ENCODE results near the gene DNMT3A.

Gene DNMT3A

GRCh38 chr2:25373269-25373981 is 31.7 kb upstream of the DNMT3A start:
- DNase-seq (ENCODE audit: low read depth in 2 of 2, low spot score in 1 of 2), result no peak

DNA sequence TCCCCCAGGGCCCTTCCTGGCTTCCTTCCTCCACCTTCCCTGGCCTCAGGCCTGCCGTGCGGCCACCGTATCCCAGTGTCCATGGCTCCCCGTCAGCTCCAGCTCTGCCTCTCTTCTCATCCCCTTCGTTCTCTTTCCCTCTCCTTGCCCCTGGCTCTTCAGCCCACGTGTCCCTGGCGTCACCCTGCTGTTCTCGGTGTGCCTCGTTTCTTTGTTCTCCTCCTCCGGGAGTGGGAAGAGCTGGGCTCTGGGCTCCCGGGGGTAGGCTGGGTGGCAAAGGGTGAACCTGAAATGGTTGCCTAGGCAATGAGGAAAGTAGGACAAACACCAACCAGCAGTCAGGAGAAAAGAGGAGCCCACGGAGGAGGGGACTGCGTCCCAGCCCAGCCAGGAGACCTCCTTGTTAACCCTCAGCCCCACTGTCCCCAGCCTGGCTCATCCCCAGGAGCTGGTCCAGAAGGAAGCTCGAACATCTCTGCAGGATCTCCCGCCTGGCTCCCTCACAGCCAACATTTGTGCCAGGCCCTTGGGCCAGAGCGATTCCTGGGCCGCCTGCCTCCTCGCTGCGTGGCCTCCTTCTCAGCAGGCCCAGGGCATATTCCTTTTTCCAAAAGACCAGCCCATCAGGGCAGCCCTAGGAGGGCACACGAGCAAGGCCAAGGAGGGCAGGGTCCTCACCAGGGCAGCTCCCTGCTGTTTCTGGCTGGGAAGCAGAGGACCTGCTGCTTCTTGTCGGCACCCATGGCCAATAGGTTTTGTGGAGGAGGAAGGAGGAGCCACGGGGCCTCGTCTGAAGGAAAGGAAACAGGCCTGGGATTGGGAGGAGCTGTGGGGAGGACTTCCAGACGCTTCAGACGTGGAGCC is 30.9 kb upstream of the DNMT3A start:
- no peak for DNase-seq (ENCODE audit: low read depth in 2 of 2, low spot score in 1 of 2)

- DNase-seq (ENCODE audit: low read depth in 2 of 2, low spot score in 1 of 2), result no peak
Observed at GRCh38 chr2:25371253-25372241, 29.8 kb upstream of the DNMT3A start.

DNA sequence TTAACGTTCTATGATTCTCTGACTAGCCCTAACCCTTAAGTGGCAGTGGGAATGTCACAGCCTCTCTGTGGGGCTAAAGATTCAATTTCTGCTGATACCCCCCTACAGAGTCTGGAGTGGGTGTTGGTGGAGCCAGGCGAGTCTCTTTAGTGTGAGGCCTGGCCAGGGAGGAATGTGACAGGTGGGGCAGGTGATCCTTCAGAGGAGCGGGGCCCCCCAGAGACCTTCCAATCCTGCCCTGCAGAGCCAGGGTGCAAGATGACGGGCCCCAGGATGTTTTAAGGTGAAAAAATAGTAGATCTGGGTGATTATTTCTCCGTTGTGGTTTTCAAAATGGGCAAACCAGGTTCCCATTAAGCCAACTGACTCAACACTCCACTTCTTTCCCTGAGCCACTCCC is 28.2 kb upstream of the DNMT3A start:
- no peak for DNase-seq (ENCODE audit: low read depth in 2 of 2, low spot score in 1 of 2)

- DNase-seq (ENCODE audit: low read depth in 2 of 2, low spot score in 1 of 2), result no peak
Observed at GRCh38 chr2:25369439-25369838, 27.7 kb upstream of the DNMT3A start.

DNA sequence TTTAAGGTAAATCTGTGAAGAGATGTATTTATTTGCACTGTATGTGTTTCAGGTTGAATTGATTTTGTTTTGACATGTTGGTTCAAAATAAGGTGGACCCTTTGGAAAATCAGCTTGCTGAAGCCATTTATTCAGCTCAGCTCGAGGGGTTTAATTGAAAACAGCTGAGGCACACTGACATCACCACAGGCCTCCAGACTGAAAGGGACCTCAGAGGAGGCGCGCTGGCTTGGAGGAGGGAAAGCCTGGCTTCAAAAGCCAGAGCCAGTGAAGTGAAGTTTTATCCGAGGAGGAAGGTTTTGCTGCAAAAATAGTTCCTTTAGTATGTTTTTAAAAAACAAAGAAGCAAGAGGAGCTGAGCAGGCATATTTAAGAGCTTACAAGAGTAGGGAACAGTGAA is 26.9 kb upstream of the DNMT3A start:
- no peak for DNase-seq (ENCODE audit: low read depth in 2 of 2, low spot score in 1 of 2)

DNA sequence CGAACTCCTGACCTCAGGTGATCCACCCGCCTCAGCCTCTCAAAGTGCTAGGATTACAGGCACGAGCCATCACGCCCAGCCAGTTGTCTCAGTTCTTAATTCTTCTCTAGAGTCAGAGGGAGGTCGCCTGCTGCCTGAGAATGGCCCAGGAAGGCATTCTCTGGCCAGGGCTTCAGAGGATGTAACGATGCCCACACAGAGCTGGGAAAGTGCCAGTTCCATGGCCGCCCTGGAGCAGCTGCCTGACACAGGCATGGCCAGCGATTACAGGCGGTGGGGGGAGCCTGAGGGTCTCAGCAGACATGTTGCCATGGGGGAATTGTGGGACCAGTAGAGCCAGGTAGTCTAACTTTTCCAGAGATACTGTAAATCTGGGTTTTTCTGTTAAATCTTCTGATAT is 25.6 kb upstream of the DNMT3A start:
- DNase-seq (ENCODE audit: low read depth in 2 of 2, low spot score in 1 of 2), result no peak

GRCh38 chr2:25366629-25367028 is 24.9 kb upstream of the DNMT3A start:
- DNase-seq (ENCODE audit: low read depth in 2 of 2, low spot score in 1 of 2), result no peak

- DNase-seq (ENCODE audit: low read depth in 2 of 2, low spot score in 1 of 2), result no peak
Observed at GRCh38 chr2:25365241-25365640, 23.5 kb upstream of the DNMT3A start.

- DNase-seq (ENCODE audit: low read depth in 2 of 2, low spot score in 1 of 2), result no peak
Observed at GRCh38 chr2:25363733-25364132, 22.0 kb upstream of the DNMT3A start.

- no peak for DNase-seq (ENCODE audit: low read depth in 2 of 2, low spot score in 1 of 2)
Observed at GRCh38 chr2:25362434-25363145, 20.9 kb upstream of the DNMT3A start.

DNA sequence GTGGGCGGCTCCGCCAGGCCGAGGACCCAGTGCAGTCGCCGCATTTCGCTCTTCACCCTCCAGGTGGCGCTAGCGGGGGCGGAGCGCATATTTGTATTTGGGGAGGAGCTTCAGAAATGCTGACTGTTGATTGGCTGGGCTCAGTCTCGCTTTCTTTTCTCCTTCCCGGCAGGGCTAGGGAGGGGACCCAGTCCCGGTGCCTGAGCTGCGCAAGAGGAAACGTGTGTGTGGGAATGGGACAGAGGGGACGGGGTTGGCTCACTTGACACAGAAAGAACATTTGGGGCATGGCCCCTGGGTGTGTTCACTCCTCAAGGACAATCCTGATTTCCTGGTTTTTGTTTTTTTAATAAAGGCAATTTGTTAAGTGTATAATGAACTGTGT is 20.3 kb upstream of the DNMT3A start:
- DNase-seq (ENCODE audit: low read depth in 2 of 2, low spot score in 1 of 2), result peak; percentile 83 to 96

- no peak for DNase-seq (ENCODE audit: low read depth in 2 of 2, low spot score in 1 of 2)
Observed at GRCh38 chr2:25361261-25362048, 19.7 kb upstream of the DNMT3A start.

GRCh38 chr2:25358836-25359235 is 17.1 kb upstream of the DNMT3A start:
- no peak for DNase-seq (ENCODE audit: low read depth in 2 of 2, low spot score in 1 of 2)

DNA sequence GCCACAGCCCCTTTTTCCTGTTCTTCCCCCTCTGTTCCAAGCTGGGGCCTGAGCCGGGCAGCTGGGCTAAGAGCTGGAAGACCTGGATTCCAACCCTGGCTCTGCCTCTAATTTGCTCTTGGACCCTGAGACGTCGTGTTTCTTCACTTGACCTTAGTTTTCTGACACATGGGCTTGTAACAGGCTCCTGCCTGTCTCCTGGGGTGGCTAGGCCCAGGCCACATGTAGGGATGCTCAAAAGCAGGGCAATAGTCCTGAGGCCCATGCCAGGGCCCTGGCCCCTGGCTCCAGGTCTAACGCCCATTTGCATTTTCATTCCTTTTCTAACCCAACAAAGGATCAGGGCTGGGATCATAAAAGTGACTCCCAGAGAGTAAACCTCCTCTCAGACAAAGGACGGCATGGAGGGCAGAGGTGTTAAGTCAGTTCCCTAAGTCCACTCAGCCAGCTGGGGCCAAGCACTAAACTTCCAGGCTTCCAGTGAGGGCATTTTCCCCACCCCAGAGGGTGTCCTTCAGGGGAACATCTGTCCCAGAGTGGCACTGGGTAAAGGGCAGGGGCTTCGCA is 16.6 kb upstream of the DNMT3A start:
- no peak for DNase-seq (ENCODE audit: low read depth in 2 of 2, low spot score in 1 of 2)

DNA sequence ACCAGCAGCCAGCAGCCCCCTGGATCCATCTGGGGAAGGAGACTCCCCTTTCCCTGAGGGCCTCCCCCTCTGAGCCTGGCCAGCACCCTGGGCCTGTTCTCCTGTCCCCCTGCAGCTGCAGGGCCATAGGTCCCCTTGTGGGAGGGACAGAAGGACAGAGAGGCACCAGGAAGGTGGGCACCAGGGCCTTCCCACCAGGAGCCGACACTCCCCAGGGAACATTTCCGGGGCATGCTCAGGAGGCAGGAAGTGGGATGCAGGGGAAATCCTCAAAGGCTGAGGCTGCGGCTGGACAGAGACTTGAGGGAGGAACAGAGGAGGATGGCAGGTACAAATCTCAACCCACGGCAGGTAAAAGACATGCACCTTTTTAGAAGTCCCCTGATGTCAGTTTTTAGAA is 14.4 kb upstream of the DNMT3A start:
- no peak for DNase-seq (ENCODE audit: low read depth in 2 of 2, low spot score in 1 of 2)

DNA sequence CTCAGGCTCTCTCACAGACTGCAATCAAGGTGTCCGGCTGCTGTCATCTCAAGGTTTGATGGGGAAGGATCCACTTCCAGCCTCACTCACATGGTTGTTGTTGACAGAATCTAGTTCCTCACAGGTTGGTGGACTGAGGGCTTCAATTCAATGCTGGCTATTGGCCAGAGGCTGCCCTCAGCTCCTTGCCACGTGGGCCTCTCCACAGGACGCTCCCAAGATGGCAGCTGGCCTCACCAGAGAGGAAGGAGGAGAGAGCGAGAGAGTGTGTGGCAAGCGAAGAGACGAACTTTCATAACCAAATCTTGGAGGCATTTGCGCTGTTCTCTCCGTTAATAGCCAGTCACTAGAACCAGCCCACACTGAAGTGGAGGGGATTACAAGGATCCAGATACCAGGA is 13.5 kb upstream of the DNMT3A start:
- DNase-seq (ENCODE audit: low read depth in 2 of 2, low spot score in 1 of 2), result no peak

DNA sequence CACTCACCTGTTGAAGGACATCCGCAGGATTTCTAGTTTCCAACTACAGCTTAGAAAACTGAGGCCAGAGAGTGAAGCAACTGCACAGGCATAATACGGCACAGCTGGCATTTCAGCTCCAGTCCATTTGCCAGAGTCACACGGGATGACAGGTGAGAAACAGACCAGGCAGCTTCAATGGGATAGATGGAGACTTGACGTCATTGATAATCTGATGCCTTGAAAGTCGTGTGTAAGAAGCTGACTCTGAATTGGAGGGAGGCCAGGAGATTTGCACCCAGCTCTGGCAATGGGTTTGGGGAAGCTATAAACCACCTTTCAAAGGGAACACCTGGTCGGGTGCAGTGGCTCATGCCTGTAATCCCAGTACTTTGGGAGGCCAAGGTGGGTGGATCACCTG is 12.4 kb upstream of the DNMT3A start:
- DNase-seq (ENCODE audit: low read depth in 2 of 2, low spot score in 1 of 2), result no peak

DNA sequence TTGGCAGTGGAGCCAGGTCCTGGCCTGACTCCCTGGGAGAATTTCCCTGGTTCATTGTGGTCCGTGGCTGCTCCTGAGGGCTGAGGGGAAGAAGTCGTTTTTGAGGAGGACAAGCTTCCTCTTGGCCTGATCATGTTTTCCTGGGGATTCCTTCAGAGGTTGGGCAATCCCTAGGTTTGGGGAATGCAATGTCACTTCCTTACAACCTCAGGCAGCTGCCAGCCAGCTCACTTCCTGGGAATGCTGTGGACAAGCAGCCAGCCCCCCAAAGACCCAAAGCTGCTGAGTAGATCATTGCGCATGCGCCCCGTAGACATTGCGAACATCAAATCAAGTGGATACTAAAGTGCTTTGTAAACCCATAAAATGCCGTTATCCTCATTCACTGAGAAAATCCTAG is 7.7 kb upstream of the DNMT3A start:
- DNase-seq (ENCODE audit: low read depth in 2 of 2, low spot score in 1 of 2), result no peak

DNA sequence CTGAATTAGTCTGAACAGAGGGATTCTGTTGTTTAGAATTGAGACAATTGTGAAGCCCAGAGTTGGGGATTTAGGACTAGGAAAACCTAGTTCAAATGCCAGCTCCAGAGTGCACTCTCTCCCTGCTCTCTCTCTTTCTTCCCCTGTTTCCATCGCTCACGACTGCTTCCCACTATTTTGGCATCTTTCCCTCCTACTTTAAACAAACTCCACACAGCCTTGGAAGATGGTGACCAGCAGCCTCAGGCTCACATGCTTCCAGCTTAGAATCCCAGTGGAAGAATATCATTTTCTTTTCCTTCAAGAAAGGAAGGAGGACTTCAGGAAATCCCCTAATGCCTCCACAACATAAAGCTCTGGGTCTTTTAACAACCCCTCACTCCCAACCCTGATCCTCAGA is 6.1 kb upstream of the DNMT3A start:
- DNase-seq (ENCODE audit: low read depth in 2 of 2, low spot score in 1 of 2), result no peak
